T-helper 1 cell treated with Interleukin-12 subunit alpha and Interleukin-12 subunit beta and Interleukin-4 antibody, amounts not matched to agents 30 ng/mL and 1 ng/mL, for 36 hours (primary cell): ENCODE measurements around the gene SLC26A1. TPM values are rescaled to one million over a fixed set of nuclear protein-coding genes. Genes with fewer than 3 reads are reported as not detected.

Experiments used
- intact Hi-C: fragments of 100-400 bp; cut with micrococcal nuclease; formaldehyde crosslinking; loops from one replicate; pipeline ENCODE4 v1.15.1; 2024
- total RNA-seq: library from RNA; stranded (reverse); gene quantifications from 2 replicates; pipeline ENCODE4 v1.2.3, GENCODE V29; 2022

Gene SLC26A1
- total RNA-seq, 1 donor from 2014 or later, result 0.17 TPM

DNA sequence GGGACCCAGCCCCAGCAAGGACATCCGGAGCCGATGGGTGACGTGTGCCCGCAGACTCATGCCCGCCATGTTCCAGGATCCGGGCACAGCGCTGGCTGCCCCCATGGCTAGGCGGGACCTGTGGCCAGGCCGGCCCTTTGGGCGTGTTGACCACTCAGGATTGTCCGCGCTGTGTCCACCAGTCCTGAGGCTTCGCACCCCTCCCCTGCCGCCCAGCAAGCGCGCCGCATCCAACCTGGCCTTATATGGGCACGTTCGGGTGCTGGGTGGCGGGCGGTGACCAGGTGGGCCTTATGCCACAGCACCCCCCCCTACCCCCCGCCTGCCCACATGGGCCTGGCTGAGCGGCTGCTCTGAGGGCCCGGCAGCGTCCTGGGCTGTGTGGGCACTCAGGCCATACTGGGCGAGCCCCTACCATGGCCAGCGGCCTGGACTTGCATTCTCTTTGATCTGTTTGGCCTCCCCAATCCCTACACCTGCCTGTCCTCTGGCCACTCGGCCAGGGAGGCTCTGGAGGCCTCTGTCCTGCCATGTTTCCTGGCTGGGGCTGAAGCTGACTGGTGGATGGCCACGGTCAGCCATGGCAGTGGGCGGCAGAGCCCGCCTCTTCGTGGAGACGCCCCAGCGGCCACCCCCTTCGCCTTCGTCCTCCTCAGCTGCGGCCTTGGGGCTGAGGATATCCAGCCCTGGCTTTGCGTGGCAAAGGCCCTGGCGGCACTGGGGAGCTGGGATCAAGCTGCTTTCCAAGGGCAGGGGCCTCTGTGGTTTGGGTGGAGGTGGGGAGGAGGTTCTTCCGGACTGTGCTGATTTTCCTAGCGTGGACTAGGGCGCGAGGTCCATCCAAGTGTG lies 20.2 kb upstream of the SLC26A1 start:
- intact Hi-C loops, result loop anchor here (5.0 kb wide), 2 partner anchors 254 to 994 kb away; partner anchors contain the start of gene NELFA

- intact Hi-C loops, result loop anchor here (5.0 kb wide), 2 partner anchors 255 to 995 kb away; partner anchors contain the start of gene NELFA
Observed at GRCh38 chr4:1012034-1012739, 19.0 kb upstream of the SLC26A1 start.

- intact Hi-C loops, result loop anchor here (1.0 to 5.0 kb wide), 8 partner anchors 191 to 996 kb away; partner anchors contain the start of genes FAM53A, MAEA, NELFA and NSD2
Observed at GRCh38 chr4:1011666-1012033, 18.4 kb upstream of the SLC26A1 start.

DNA sequence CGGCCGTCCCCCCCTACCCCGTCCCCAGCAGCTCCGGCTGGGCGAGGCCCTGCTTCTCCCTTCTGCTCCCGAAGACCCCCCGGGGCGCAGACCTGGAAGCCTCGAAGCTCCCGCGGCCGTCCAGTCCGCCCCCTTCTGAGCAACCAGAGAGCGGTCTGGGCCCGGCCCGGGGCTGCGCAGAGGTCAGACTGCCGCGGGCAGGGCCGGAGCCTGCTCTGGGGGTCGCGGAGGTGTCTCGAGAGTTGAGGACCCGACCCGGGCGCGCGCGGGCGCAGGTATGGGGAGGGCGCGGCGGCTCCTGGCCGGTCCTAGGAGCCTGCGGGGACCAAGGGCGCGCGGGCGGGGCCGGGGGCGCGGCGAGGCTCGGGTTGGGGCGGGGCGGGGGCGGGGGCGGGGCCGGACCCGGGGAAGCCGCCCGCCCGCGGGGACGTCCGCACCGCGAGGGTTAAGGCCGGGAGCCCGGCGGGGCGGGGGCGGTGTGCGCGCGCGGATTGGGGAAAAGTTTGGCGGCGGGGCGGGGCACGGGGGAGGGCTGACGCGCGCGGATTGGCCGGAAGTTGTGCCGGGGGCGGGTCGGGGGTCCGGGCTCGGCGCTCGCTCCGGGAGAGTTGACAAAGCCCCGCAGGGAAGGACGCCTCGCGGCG lies 17.9 kb upstream of the SLC26A1 start, which contains the start of gene FGFRL1:
TSS of gene FGFRL1 (plus strand) at position 605 of the 644 bp plus-strand sequence. CDS start 860 bp downstream, outside the sequence.
- intact Hi-C loops, result loop anchor here (1.0 to 5.0 kb wide), 8 partner anchors 191 to 996 kb away; partner anchors contain the start of genes FAM53A, MAEA, NELFA and NSD2

DNA sequence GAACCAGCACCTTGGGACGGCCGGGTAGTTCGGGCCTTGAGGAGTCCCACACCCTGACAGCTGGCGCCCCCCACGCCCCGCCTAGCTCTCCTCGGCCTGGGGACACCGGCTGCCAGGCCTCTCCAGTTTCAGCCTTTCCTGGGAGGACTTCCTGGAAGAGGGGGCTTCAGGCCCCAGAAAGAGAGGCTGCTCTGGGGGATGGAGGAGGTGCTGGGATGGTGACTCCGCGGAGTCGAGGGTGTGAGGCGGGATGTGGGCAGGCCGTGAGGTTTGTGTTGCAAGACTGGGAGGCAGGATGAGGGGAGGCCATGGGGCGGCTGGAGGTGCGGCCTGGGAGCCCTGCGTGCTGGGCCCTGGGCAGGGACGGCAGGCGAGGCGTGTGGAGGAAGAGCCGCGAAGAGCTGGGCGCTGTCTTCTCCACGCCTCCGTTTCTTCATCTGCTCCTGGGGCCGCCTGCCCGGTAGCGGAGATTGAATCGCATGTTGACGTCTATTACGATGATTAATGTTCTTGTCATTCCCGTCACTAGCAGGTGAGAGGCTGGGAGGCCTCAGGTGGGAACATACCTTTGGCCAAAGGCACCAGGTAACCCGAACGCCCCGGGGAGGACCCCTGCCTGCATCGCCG lies 17.3 kb upstream of the SLC26A1 start:
- intact Hi-C loops, result loop anchor here (1.0 to 5.0 kb wide), 14 partner anchors 25 to 997 kb away; partner anchors contain the start of genes DGKQ, FAM53A, GAK and MAEA

DNA sequence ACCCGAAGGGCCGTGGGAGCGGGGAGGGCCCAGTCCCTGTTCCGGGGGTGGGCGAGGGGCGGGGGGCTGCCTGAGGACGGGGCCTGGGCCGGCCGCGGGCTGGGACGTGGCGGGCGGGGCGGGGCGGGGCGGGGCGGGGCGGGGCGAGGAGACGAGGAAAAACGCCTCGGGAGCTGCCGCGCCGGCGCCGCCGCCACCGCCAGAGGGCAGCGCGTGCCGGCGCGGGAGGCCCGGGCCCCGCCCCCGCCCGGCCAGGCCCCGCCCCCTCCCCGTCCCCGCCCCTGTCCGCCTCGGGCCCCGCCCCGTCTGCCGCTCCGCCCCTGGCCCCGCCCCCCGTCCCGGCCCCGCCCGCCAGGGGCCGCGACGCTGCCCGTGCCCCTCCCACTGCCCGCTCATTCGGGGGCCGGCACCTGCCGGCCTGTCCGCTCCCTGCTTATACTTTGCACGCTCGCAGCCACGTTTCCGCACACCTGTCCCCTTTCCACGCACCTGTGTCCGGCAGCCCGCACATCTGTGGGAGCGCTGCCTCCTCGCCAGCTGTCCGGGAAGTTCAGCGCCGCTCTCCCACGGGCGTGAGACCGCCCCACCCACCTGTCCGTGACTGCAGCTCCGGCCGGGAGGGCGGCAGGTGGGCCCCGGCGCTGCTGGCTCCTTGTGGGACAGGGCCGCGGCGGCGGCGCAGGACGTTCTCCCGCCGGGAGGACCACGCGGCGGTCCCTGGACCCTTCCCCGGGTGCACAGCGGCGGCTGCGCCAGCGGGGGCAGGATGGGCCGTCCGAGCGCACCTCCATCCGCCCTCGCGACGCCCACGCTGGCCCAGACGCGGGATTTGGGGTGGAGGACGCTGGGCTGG lies 16.6 kb upstream of the SLC26A1 start:
- intact Hi-C loops, result loop anchor here (1.0 to 5.0 kb wide), 15 partner anchors 24 to 998 kb away; partner anchors contain the start of genes CTBP1, DGKQ, FAM53A and GAK

DNA sequence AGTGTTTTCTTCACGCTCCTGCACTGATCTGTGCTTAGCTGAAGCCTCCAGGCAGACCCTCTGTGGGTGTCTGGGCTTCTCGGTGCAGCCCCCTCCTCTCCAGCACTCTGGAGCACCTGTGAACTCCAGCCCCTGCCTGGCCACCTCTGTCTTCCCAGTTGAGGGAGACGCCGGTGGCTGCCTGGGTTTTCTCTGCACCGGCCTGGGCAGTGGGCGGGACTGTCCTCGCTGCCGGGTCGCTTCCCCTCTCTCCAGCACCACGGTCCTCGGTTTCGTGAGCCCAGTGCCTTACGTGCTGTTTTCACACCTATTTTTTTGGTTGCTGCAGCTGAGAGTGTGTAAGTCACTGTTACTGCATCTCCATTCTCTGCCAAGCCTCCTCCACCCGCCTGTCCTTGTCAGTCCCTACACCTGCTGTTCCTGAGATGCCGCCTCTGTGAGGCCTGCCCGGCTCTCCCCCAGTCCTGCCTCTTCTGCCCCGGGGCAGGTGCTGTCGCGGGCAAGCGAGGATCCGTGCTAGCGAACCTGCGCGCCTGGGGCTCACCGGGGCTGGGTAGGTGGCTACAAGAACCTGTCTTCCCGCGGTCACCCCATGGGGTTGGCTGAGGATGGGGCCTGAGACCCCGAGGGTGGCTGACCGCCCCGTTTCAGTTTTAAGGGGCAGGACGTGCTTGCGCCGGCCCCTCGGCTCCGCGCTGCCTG lies 15.8 kb upstream of the SLC26A1 start:
- intact Hi-C loops, result loop anchor here (1.0 to 5.0 kb wide), 3 partner anchors 238 to 304 kb away; partner anchors contain the start of genes CTBP1 and PCGF3

GRCh38 chr4:1006856-1007255 lies 13.7 kb upstream of the SLC26A1 start:
- intact Hi-C loops, result loop anchor here (5.0 kb wide), 1 partner anchor 240 kb away; the partner anchor contains the start of gene CTBP1

DNA sequence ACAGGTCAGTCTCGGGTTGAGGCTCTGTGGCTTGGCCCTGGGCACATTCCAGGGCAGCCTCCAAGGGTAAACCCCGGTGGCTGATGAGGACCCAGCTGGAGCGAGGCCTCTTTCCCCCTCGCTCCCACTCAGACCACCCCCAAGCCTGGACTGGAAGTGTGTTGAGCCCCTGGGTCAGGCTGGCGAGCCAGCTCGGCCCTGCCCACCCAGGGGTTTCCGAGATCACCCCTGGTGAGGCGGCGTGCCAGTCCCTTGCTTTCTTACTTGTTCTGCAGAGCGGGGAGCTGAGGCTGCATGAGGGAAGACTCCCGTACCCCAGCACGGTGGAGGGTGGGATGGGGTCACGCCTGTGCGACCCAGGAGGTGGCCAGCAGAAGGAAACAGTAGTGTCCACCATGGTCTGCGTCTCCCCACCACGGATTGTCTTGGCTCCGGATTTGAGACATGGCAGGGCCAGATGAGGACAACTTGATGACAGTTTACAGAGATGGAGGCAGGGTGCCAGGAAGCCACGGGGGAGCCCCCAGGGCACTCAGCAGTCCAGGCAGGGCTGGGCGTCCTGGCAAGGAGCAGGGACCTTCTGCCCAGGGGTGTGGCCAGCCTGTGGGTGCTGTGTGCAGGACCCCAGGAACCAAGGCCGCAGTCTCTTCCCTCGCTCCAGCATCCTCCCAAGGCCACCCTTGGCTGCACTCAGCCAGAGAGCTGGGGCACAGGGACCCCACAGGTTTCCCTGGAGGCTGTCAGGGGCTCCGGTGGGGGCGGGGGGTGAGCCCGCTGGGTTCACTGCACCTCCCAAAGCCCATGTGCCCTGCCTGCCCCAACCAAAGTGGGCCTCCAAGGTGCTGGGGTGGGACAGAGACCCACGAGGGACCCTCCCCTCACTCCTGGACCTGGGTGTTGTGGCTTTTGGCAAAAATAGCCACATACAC lies 11.6 kb upstream of the SLC26A1 start:
- intact Hi-C loops, result loop anchor here (5.0 kb wide), 1 partner anchor 242 kb away; the partner anchor contains the start of gene CTBP1

- intact Hi-C loops, result no loop called here
Observed at GRCh38 chr4:1004071-1004418, 10.8 kb upstream of the SLC26A1 start.

- intact Hi-C loops, result no loop called here
Observed at GRCh38 chr4:1003271-1004070, 10.3 kb upstream of the SLC26A1 start.

DNA sequence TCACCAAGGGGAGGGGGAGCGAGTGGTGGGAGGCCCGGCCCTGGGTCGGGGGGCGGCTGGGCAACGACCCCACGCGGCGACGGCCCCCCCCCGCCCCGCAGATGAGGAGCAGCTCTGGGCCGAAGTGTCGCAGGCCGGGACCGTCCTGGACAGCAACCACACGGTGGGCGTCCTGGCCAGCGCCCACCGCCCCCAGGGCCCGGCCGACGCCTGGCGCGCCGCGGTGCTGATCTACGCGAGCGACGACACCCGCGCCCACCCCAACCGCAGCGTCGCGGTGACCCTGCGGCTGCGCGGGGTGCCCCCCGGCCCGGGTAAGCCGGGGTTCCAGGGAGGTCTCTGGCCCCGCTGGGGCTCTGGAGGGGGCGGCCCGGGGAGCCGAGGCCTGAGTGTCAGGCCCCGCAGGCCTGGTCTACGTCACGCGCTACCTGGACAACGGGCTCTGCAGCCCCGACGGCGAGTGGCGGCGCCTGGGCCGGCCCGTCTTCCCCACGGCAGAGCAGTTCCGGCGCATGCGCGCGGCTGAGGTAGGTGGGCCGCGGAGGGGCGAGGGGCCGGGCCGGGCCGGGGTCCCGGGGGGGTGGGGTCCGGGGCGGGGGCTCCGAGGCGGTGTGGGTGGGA lies 9.5 kb upstream of the SLC26A1 start:
- intact Hi-C loops, result no loop called here

GRCh38 chr4:1002131-1002630 lies 9.0 kb upstream of the SLC26A1 start:
- intact Hi-C loops, result no loop called here

- intact Hi-C loops, result no loop called here
Observed at GRCh38 chr4:1001561-1002130, 8.4 kb upstream of the SLC26A1 start.

DNA sequence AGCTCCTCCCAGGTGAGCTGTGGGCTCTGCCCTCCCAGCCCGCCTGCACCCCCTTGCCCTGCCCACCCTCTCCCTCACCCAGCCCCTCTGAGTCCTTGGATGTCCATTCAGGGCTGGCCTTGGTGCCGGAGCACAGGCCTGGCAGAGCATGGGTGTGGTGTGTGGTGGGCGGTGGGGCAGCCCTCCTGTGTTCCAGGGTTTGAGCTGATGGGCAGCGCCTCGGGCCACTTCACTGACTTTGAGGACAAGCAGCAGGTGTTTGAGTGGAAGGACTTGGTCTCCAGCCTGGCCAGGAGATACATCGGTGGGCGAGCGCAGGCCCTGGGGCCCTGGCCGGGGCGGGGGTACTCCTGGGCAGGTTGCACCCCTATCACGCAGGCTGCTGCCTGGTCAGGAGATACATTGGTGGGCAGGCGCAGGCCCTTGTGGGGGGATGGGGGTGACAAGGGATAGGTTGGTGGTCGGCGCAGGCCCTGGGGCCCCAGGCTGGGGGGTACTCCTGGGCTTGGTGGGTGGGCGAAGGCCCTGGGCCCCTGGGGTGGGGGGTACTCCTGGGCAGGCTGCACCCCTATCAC lies 7.6 kb upstream of the SLC26A1 start:
- intact Hi-C loops, result no loop called here

DNA sequence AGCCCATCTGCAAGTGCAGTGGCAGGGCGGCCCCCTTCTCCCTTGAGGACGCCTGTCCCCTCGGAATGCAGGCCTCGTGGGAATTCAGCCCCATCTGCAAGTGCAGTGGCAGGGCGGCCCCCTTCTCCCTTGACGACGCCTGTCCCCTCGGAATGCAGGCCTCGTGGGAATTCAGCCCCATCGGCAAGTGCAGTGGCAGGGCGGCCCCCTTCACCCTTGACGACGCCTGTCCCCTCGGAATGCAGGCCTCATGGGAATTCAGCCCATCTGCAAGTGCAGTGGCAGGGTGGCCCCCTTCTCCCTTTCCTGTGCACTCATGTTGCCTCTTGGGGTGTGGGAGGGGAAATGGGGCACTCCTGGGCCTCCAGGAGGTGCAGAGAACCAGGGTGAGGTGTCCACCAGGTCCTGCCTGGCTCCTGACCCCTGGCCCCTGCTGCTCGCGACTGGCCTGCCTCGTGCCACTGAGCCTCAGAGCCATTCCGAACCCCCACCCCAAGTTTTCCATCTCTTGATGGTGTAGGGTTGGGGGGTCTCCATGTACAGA lies 6.8 kb upstream of the SLC26A1 start:
- intact Hi-C loops, result no loop called here
